ENCODE measurements around the gene EAPP.

GRCh38 chr14:34502001-34502400, 37.5 kb downstream of the EAPP start:
- TF ChIP-seq ZNF274 (IDR thresholded peaks at IDR 0.05; ENCODE audit: low read depth, low read length), result no peak
- no peak for TF ChIP-seq YY1 (IDR thresholded peaks at IDR 0.05; ENCODE audit: insufficient read depth, insufficient read length)
